ENCODE results near the gene COL6A5. TPM values are rescaled to one million over a fixed set of nuclear protein-coding genes. Genes with fewer than 3 reads are reported as not detected.

The COL6A5 gene
- polyA plus RNA-seq, 6 donors from 2014 or later, result not detected

DNA sequence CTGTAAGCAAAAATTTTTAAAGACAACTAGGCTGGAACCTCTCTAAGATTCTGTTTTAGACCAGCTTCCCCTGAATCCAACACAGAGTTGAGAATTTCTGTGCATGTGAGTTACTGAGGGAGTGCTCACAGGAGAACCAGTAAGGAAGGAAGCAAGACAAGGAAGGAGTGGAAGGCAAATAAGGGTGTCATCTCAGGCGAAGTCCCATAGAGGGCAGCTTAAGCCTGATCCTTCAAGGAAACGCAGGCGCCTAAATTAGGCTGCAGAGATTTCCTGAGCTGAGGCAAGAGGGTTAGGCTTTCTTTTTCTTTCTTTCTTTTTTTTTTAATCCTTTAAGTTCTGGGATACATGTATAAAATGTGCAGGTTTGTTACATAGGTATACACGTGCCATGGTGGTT is 135.3 kb downstream of the COL6A5 start:
- no peak for ATAC-seq (ENCODE audit: low read depth in 2 of 2)
- Mint-ChIP-seq H3K4me3 (no peak overlapping the region), H3K27ac (no peak overlapping the region), H3K4me1 (no peaks in the 10 kb centered on the region), H3K36me3 (no peaks in the 10 kb centered on the region), H3K27me3 (peaks cover 0 to 5% (median 0%) of the 10 kb centered on the region in 3 donors), H3K9me3 (peaks cover 0 to 26% (median 9%) of the 10 kb centered on the region in 7 donors)
- DNase-seq, result no peak

DNA sequence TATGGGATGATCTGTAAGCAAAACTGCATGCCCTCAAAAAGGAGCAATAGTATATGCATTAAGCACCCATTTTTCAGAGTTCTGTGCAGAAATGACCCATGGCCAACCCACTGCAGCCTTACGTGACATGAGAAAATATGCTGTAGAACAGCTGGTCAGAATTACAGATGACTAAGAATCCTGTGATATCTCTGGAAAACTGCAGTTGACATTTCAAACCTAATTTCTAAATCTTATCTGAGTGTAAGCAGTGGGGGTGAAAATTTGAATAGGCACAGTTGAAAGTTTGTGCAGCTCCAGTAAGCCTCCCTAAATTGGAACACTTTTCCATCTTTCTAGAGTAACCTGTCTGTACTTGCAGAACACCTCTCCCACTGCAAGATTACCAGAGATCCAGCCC is 142.8 kb downstream of the COL6A5 start:
- ATAC-seq (ENCODE audit: low read depth in 2 of 2), result no peak
- H3K27me3 Mint-ChIP-seq, result peaks cover 0 to 11% (median 0%) of the 10 kb centered on the region in 3 donors
- H3K36me3 Mint-ChIP-seq, result no peaks in the 10 kb centered on the region
- H3K9me3 Mint-ChIP-seq, result peaks cover 0 to 4% (median 1%) of the 10 kb centered on the region in 7 donors
- H3K4me3 Mint-ChIP-seq, result no peak overlapping the region
- DNase-seq, result no peak
- H3K4me1 Mint-ChIP-seq, result no peaks in the 10 kb centered on the region
- H3K27ac Mint-ChIP-seq, result no peak overlapping the region

GRCh38 chr3:130488769-130489450 is 143.4 kb downstream of the COL6A5 start:
- Mint-ChIP-seq H3K27ac (no peak overlapping the region), H3K36me3 (no peaks in the 10 kb centered on the region), H3K4me3 (no peak overlapping the region), H3K4me1 (no peaks in the 10 kb centered on the region), H3K27me3 (peaks cover 0 to 11% (median 0%) of the 10 kb centered on the region in 3 donors), H3K9me3 (peaks cover 0 to 4% (median 1%) of the 10 kb centered on the region in 7 donors)
- no peak for ATAC-seq (ENCODE audit: low read depth in 2 of 2)
- DNase-seq, result no peak

- Mint-ChIP-seq H3K4me3 (no peak overlapping the region), H3K27me3 (peaks cover 0 to 11% (median 0%) of the 10 kb centered on the region in 3 donors), H3K4me1 (no peaks in the 10 kb centered on the region), H3K9me3 (peaks cover 0 to 6% (median 1%) of the 10 kb centered on the region in 7 donors), H3K27ac (peak overlapping the region in 1 of 6 donors; percentile 3), H3K36me3 (no peaks in the 10 kb centered on the region)
- ATAC-seq (ENCODE audit: low read depth in 2 of 2) (no peak), DNase-seq (no peak)
These were observed 144.8 kb downstream of the COL6A5 start for GRCh38 chr3:130490241-130490640.

- no peak overlapping the region for H3K27ac Mint-ChIP-seq
- H3K36me3 Mint-ChIP-seq, result no peaks in the 10 kb centered on the region
- no peak overlapping the region for H3K4me3 Mint-ChIP-seq
- H3K9me3 Mint-ChIP-seq, result peaks cover 0 to 4% (median 0%) of the 10 kb centered on the region in 7 donors
- ATAC-seq (ENCODE audit: low read depth in 2 of 2) (no peak), DNase-seq (no peak)
- H3K4me1 Mint-ChIP-seq, result no peaks in the 10 kb centered on the region
- peaks cover 0 to 11% (median 0%) of the 10 kb centered on the region in 3 donors for H3K27me3 Mint-ChIP-seq
These were observed 146.0 kb downstream of the COL6A5 start for GRCh38 chr3:130491431-130491830.

DNA sequence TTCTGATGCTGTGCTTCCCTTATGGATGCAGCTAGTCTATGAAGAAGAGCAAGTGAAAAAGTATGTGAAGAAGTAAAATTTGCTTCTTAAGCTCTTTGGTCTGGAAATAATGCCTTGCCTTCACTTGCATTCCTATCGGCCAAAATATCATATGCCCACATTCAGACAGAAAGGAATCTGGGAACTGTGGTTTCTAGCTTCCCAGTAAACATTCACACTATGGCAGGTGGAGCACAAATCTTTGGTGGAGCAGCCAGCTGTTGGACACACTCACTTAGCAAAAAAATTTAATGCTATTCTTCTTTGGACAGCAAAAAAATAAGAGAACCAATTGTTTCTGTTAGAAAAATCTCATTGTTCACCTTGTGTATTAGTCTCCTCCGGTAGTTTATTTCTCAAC is 159.2 kb downstream of the COL6A5 start:
- Mint-ChIP-seq H3K9me3 (no peaks in the 10 kb centered on the region), H3K4me1 (no peaks in the 10 kb centered on the region), H3K27ac (no peak overlapping the region), H3K4me3 (no peak overlapping the region), H3K36me3 (no peaks in the 10 kb centered on the region), H3K27me3 (peaks cover 0 to 17% (median 10%) of the 10 kb centered on the region in 3 donors)
- DNase-seq (no peak), ATAC-seq (ENCODE audit: low read depth in 2 of 2) (no peak)

GRCh38 chr3:130506031-130506430 is 160.6 kb downstream of the COL6A5 start:
- Mint-ChIP-seq H3K9me3 (no peaks in the 10 kb centered on the region), H3K4me3 (no peak overlapping the region), H3K36me3 (no peaks in the 10 kb centered on the region), H3K27ac (no peak overlapping the region), H3K4me1 (no peaks in the 10 kb centered on the region), H3K27me3 (peaks cover 0 to 17% (median 12%) of the 10 kb centered on the region in 3 donors)
- DNase-seq (no peak), ATAC-seq (ENCODE audit: low read depth in 2 of 2) (no peak)

DNA sequence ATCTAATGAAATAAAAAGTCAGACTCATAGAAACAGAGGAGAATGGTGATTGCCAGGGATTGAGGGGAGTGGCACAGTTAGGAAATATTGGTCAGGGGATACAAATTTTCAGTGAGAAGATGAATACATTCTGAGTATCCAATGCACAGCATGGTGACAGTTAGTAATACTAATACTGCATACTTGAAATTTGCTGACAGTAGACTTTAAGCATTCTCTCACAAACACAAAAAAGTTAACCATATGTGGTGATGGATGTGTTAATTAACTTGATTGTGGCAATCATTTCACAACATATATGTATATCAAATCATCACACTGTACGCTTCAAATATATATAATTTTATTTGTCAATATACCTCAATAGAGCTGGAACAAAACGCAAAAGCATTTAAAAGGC is 162.3 kb downstream of the COL6A5 start:
- H3K4me1 Mint-ChIP-seq, result no peaks in the 10 kb centered on the region
- no peak overlapping the region for H3K4me3 Mint-ChIP-seq
- peaks cover 0 to 6% (median 0%) of the 10 kb centered on the region in 7 donors for H3K9me3 Mint-ChIP-seq
- no peaks in the 10 kb centered on the region for H3K36me3 Mint-ChIP-seq
- H3K27ac Mint-ChIP-seq, result no peak overlapping the region
- peaks cover 0 to 21% (median 17%) of the 10 kb centered on the region in 3 donors for H3K27me3 Mint-ChIP-seq
- no peak for ATAC-seq (ENCODE audit: low read depth in 2 of 2)
- no peak for DNase-seq

DNA sequence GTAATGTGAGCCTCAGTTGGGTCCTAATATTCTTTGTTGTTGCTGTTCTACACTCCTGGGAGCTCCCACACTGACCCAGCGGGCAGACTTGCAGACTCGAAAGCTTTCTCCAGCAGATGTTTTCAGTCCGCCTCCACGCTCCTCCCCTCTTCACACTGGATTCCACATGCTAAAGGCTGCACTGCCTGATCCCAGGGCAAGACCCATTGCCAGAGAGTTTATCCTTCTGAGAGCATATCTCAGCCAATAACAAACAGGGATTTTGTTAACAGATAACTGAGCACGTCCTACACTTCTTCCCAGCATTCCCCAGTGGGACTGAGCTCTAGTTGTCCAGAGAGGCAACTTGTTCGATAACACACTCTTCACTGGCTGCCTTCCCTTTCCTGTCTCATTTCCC is 163.5 kb downstream of the COL6A5 start:
- no peak for ATAC-seq (ENCODE audit: low read depth in 2 of 2)

GRCh38 chr3:130514681-130515080 is 169.2 kb downstream of the COL6A5 start:
- H3K36me3 Mint-ChIP-seq, result peaks cover 0 to 9% of the 10 kb centered on the region in 2 donors
- no peak for ATAC-seq (ENCODE audit: low read depth in 2 of 2)

More for the DNA sequence above, 163.5 kb downstream of the COL6A5 start:
- Mint-ChIP-seq H3K4me1 (no peaks in the 10 kb centered on the region), H3K9me3 (peaks cover 0 to 6% (median 0%) of the 10 kb centered on the region in 7 donors), H3K4me3 (no peak overlapping the region), H3K36me3 (no peaks in the 10 kb centered on the region), H3K27me3 (peaks cover 2 to 23% (median 17%) of the 10 kb centered on the region in 3 donors), H3K27ac (no peak overlapping the region)
- DNase-seq, result no peak

DNA sequence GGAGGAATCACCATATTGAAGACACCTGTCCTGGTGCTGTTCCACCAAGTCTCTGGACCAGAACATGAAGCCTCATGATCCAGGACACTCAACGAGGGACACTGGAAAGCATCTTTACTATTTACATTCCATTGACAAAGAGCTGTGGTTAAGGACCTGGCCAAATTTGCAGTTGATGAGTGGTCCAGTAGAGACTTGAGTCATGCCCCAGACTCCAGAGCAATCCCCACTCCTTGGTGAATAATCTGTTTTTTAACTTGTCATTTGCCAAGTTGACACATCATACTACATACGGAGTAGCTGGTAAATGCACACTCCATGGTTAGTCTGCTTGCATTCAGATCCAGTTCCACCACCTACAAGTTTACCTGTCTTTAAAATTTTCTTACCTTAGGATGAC is 170.3 kb downstream of the COL6A5 start:
- peaks cover 0 to 2% (median 0%) of the 10 kb centered on the region in 3 donors for H3K4me1 Mint-ChIP-seq
- ATAC-seq (ENCODE audit: low read depth in 2 of 2) (no peak), DNase-seq (no peak)
- peaks cover 0 to 9% of the 10 kb centered on the region in 2 donors for H3K36me3 Mint-ChIP-seq
- peaks cover 21 to 47% (median 30%) of the 10 kb centered on the region in 3 donors for H3K27me3 Mint-ChIP-seq
- no peak overlapping the region for H3K27ac Mint-ChIP-seq
- H3K9me3 Mint-ChIP-seq, result peaks cover 0 to 11% (median 2%) of the 10 kb centered on the region in 7 donors
- H3K4me3 Mint-ChIP-seq, result no peak overlapping the region

More at GRCh38 chr3:130514681-130515080, 169.2 kb downstream of the COL6A5 start:
- no peak for DNase-seq
- Mint-ChIP-seq H3K27me3 (peaks cover 21 to 44% (median 30%) of the 10 kb centered on the region in 3 donors), H3K4me1 (peaks cover 0 to 2% (median 0%) of the 10 kb centered on the region in 3 donors), H3K9me3 (peaks cover 0 to 11% (median 2%) of the 10 kb centered on the region in 7 donors), H3K4me3 (no peak overlapping the region), H3K27ac (no peak overlapping the region)

- Mint-ChIP-seq H3K9me3 (peaks cover 0 to 11% (median 2%) of the 10 kb centered on the region in 7 donors), H3K27me3 (peaks cover 27 to 43% (median 30%) of the 10 kb centered on the region in 3 donors), H3K27ac (no peak within 1 kb of the TSS), H3K4me1 (peaks cover 0 to 2% (median 0%) of the 10 kb centered on the region in 3 donors), H3K4me3 (no peak within 1 kb of the TSS), H3K36me3 (peaks cover 0 to 9% of the 10 kb centered on the region in 2 donors)
- no peak for DNase-seq
- ATAC-seq (ENCODE audit: low read depth in 2 of 2), result no peak
These were observed 171.4 kb downstream of the COL6A5 start, which contains the start of gene COL6A6 for GRCh38 chr3:130516645-130517512. COL6A6 (plus strand) TSS chr3:130517177; CDS start chr3:130560365, 43,188 bp downstream.

GRCh38 chr3:130517602-130518001 is 172.1 kb downstream of the COL6A5 start:
- H3K36me3 Mint-ChIP-seq, result peaks cover 0 to 9% of the 10 kb centered on the region in 2 donors
- DNase-seq (no peak), ATAC-seq (ENCODE audit: low read depth in 2 of 2) (no peak)
- H3K27ac Mint-ChIP-seq, result no peak overlapping the region
- H3K9me3 Mint-ChIP-seq, result peaks cover 0 to 6% (median 2%) of the 10 kb centered on the region in 7 donors
- H3K4me3 Mint-ChIP-seq, result no peak overlapping the region
- peaks cover 30 to 41% (median 30%) of the 10 kb centered on the region in 3 donors for H3K27me3 Mint-ChIP-seq
- H3K4me1 Mint-ChIP-seq, result peaks cover 0 to 2% (median 0%) of the 10 kb centered on the region in 3 donors

Measured in naive B cell (primary cell).